ENCODE data around the gene TAS1R2.
"Not testable (repeated sequence)": the region's sequence is repeated elsewhere in the genome, so short reads cannot be mapped to it uniquely, and the experiment has no call there.

The TAS1R2 gene

GRCh38 chr1:18883636-18884418, 24.4 kb upstream of the TAS1R2 start:
- DNase-seq, result no peak

- DNase-seq, result no peak
Observed at GRCh38 chr1:18883079-18883478, 23.6 kb upstream of the TAS1R2 start.

GRCh38 chr1:18882486-18882885, 23.0 kb upstream of the TAS1R2 start:
- no peak for DNase-seq

GRCh38 chr1:18881642-18882431, 22.4 kb upstream of the TAS1R2 start:
- no peak for DNase-seq

- DNase-seq, result no peak
Observed at GRCh38 chr1:18881164-18881563, 21.7 kb upstream of the TAS1R2 start.

GRCh38 chr1:18880585-18880984, 21.1 kb upstream of the TAS1R2 start:
- DNase-seq, result no peak

GRCh38 chr1:18879791-18880309, 20.4 kb upstream of the TAS1R2 start:
- no peak for DNase-seq

GRCh38 chr1:18879215-18879790, 19.8 kb upstream of the TAS1R2 start:
- no peak for DNase-seq

GRCh38 chr1:18878538-18879214, 19.2 kb upstream of the TAS1R2 start:
- no peak for DNase-seq

- DNase-seq, result no peak
Observed at GRCh38 chr1:18877282-18877681, 17.8 kb upstream of the TAS1R2 start.

- DNase-seq, result no peak
Observed at GRCh38 chr1:18876210-18876609, 16.8 kb upstream of the TAS1R2 start.

GRCh38 chr1:18875796-18876128, 16.3 kb upstream of the TAS1R2 start:
- no peak for DNase-seq

- DNase-seq, result no peak
Observed at GRCh38 chr1:18875107-18875795, 15.8 kb upstream of the TAS1R2 start.

- no peak for DNase-seq
Observed at GRCh38 chr1:18874600-18874999, 15.1 kb upstream of the TAS1R2 start.

- DNase-seq, result no peak
Observed at GRCh38 chr1:18874036-18874435, 14.6 kb upstream of the TAS1R2 start.

GRCh38 chr1:18872071-18872611, 12.7 kb upstream of the TAS1R2 start:
- no peak for DNase-seq

GRCh38 chr1:18871401-18872070, 12.1 kb upstream of the TAS1R2 start:
- no peak for DNase-seq

GRCh38 chr1:18870957-18871356, 11.5 kb upstream of the TAS1R2 start:
- no peak for DNase-seq

- DNase-seq, result not testable (repeated sequence)
Observed at GRCh38 chr1:18870595-18870865, 11.1 kb upstream of the TAS1R2 start.

GRCh38 chr1:18869847-18870594, 10.6 kb upstream of the TAS1R2 start:
- DNase-seq, result no peak

GRCh38 chr1:18868801-18869424, 9.5 kb upstream of the TAS1R2 start:
- no peak for DNase-seq
